ENCODE measurements around the gene HOMEZ.

- TF ChIP-seq CTCF (IDR thresholded peaks at IDR 0.05), result no peak
- no peak for TF ChIP-seq POLR2AphosphoS5 (IDR thresholded peaks at IDR 0.05; ENCODE audit: low read depth, low read length)
- TF ChIP-seq RAD21 (IDR thresholded peaks at IDR 0.05; ENCODE audit: low read length), result no peak
- no peak for TF ChIP-seq JUND (IDR thresholded peaks at IDR 0.05)
- no peak for TF ChIP-seq GABPA (IDR thresholded peaks at IDR 0.05; ENCODE audit: low read depth)
- no peak for TF ChIP-seq MAX (IDR thresholded peaks at IDR 0.05; ENCODE audit: low read depth)
- no peak for TF ChIP-seq SIN3A (IDR thresholded peaks at IDR 0.05; ENCODE audit: borderline replicate concordance, low read depth, low read length)
- TF ChIP-seq REST (IDR thresholded peaks at IDR 0.05; ENCODE audit: low read depth, low read length), result no peak
- TF ChIP-seq YY1 (IDR thresholded peaks at IDR 0.05; ENCODE audit: low read depth), result no peak
- no peak for TF ChIP-seq EZH2phosphoT487 (IDR thresholded peaks at IDR 0.05; ENCODE audit: borderline replicate concordance, low read depth)
These were observed 14.8 kb upstream of the HOMEZ start for GRCh38 chr14:23300687-23301223.
